ENCODE results near the gene EFCAB9.
"Not testable (repeated sequence)": the region's sequence is repeated elsewhere in the genome, so short reads cannot be mapped to it uniquely, and the experiment has no call there.

The EFCAB9 gene

DNA sequence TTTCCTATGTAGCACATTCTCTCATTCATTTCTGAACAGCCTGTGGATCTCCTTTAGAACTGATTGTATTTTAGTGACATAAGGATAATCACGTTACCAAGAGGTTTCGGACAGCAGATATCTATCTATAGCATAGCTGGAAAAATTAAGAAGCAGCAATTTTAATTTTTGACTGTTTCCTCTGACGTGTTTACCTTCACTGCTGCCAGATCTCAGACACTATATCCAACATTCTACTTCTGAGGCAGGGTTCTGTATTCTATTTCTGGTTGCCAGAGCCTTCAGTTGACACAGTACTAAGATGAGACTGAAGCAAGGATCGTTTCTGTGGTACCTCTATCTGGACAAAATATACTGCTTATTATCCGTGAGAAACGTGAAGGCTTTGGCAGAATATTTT, at the start of gene EFCAB9:
Gene EFCAB9 (plus strand): TSS at position 301 of the 400 bp plus-strand sequence. CDS start 1 bp downstream, at position 302.
- DNase-seq (ENCODE audit: low read depth in 2 of 2) = no peak

DNA sequence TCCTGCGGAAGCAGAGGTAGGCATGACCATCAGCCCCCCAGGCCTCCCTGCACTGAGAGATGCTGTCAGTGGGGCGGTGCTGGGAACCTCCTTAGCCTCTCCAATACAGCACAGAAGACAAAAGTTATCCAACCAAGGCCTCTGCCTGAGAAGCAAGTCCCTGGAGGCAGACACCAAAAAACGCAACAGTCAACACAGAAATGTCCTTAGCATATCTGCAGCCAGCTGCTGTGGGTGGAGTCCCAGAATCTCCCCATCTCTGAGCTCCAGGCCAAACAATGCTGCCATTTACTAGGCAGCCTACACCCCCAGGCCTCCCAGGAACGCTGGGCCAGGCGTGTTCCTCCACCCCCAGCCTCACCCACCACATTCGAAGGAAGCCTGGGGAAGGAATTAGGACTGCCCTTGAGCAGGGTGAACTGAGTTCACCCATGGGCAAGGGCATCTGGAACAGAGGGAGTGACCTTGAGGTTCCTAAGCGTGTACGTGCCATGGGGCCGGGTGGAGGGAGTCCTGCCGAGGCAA, 49.6 kb upstream of the EFCAB9 start:
- no peak for DNase-seq (ENCODE audit: low read depth in 2 of 2)

DNA sequence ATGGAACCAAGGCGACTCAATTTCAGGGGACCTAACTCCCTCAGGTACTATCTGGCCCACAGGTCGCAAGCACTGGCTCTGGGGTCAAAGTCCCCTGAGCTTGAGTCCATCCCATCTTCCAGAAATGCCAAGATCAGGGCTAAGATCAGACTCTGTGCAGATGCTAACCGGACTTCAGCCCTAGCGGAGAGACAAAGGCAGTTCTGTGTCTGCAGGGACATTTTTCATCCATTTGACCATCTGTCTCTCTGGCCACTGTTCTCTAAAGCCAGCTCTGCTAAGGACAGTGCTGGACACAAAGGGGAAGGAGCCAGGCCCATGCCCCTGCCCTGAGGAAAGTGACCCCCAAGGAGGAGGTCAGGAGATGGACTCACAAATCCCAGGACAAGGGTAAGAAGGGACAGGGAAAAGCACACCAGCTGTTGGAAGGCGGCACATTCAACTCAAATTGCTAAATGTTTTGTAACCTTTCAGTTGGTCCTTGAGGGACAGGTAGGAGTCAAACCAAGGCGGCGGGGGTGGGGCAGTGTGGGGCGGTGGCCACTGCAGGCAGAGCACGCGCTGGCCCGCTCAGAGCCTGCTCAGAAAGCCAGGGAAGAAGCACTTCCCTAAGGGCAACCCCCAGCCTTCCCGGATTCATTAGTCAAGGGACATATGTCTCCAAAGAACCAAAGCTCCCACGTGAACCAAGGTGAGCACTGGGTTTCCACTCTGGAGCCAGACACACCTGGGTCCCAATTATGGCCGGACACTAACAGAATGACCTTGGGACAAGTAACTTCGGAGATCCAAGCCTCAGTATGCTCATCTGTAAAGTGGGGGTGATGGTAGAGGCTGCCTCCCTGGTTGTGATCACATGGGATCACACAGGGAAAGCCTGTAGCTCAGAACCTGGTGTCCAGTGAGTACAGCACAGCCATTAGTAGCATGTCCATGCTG, 48.8 kb upstream of the EFCAB9 start:
- no peak for DNase-seq (ENCODE audit: low read depth in 2 of 2)

DNA sequence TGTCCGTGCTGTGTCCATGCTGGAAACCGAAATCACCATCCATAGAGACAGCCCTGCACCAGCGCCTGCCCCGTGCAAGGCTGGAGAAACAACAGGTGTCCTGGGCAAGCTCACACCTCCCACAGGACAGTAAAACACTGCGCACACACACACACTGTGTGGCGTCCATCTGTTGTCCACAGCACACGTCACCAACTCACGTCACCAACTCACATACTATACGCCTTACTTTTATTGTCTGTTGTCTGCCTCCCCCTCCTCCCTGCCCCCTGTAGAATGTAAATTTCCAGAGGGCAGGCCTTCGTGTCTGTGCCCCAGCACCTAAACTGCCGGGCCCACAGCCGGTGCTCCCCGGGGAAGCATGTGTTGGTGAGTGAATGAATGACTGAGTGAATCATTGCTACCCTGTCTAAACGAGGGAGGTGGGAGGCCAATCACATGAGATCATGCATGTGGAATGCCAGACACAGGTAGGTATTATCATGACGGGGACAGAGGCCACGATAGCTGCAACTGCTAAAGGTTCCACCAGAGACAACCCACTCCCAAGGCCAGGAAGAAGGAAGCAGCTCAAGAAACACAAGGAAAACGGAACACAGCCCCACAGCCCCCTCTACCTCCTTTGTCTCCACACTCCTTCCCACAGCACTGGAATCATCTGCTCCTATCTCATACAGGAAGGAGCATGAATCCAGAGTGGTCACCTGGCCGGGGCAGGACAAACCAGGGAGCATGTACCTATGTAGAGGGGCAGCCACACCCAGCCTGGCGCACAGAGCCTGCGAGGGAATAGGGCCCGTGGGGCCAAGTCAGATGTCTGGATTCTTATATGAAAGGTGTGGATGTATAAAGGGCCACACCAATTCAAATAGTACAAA, 47.9 kb upstream of the EFCAB9 start:
- DNase-seq (ENCODE audit: low read depth in 2 of 2) = no peak

DNA sequence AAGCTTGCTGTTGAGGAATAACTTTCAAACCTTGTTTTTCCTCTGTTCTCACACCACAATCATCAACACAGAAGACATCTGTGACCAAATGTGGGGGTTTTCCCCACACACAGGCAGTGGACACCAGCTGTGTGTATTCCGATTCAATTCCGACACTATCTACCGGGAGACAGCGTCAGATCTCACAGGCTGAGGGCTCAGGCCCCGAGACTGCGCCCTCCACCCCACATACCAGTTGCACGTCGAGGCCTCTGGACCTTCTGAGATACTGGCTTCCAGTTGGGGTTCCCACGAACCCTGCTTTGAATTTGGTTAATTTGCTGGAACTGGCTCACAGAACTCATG, 47.3 kb upstream of the EFCAB9 start:
- no peak for DNase-seq (ENCODE audit: low read depth in 2 of 2)

DNA sequence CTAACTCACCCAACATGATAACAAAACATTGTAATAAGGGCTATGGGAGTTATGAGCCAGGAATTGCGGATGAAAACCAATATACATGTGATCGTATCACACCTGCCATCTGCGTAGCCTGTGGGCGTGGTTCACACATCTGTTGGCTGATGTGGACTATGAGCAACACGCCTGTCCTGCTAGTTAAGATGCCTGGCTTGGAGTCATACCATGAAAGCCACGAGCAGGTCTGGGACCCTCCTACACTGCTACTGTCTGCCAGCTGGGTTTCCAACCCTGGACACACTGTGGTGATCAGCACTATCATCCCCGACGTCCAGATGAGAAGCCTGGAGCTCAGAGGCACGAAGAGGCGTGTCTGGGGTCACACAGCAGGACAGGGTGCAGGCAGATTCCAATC, 46.1 kb upstream of the EFCAB9 start:
- no peak for DNase-seq (ENCODE audit: low read depth in 2 of 2)

DNA sequence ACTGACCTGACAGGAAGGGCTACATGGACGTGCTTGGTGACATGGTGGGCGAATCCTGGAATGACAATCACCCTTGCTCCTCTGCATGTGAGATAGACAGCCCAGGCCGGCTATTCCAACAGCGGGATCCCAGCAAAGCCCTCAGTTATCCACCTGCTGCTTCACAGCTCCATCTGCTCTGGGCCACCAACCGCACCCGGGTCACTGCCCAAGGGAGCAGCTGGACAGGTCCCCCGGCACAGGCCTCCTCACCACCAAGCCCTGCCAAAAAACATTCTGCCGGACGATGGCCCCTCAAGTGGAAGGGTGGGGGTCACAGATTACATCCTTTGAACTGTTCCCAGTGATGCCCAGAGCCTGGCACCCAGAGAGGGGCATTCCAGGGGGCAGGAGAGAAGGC, 45.6 kb upstream of the EFCAB9 start:
- DNase-seq (ENCODE audit: low read depth in 2 of 2) = no peak

DNA sequence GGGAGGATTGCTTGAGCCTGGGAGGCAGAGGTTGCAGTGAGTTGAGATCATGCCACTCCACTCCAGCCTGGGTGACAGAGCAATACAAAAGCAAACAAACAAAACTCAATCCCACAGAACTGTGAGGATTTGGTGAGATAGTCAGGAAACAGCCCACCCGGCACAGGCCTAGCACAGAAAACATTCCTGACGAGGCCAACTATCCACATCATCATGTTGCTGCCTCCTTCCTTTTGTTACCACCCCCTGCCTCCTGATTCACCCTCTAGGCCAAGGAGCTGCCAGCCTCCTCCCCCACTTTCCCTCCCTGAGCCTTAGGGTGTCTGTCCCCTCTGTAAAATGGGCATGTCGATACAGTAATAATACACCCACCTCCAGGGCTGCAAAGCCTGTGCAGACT, 44.9 kb upstream of the EFCAB9 start:
- no peak for DNase-seq (ENCODE audit: low read depth in 2 of 2)

DNA sequence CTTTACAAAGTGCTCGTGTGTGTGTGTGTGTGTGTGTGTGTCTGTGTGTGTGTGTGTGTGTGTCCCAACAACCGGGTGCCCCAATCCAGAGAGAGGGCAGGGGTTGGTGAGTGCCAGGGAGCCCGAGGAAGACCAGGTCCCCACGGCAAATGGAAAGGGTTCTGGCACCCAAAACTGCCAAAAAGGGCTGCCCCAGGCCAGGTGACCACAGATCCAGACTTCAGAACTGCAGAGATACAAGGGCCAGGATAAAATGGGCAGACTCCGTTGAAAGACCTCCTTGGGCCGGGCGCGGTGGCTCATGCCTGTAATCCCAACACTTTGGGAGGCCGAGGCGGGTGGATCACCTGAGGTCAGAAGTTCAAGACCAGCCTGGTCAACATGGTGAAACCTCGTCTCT, 44.5 kb upstream of the EFCAB9 start:
- not testable (repeated sequence) for DNase-seq (ENCODE audit: low read depth in 2 of 2)

DNA sequence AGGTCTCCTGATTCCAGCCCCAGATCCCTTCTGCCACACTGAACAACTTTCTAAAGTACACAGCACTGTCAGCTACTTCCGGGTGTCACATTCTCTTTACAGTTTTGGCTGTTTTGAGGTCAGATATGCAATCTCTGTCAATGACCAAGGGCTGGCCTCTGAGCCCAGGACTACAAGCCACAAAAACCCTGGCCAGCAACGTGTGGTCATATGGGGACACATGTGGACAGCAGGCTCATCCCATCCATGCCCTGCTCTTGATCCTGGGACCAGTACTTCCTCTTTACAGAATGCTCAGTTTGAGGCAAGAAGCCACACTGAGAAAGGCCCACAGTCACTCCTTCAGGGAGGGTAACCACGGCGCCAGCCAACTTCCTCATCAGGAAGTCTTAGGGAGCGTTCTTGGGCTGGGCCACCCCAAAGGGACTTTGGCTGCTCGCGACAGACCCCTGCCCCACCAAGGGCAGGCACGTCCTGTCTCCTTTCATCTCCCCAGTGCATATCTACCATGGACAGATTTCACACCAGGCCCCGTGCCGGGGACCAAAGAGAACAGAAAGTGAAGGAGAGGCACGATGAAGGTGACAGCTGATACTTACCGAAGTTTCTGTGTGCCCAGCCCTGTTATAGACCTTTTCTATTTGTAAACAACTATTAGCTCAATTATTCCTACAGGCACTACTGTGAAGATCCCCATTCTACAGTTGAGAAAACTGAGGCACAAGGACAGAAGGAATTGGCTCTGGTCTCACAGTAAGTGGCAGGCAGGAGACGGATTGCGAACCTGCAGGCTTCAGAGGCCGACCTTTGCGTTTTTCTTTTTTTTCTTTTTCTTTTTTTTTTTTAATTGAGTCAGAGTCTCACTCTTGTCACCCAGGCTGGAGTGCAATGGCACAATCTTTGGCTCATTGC, 43.2 kb upstream of the EFCAB9 start:
- no peak for DNase-seq (ENCODE audit: low read depth in 2 of 2)

DNA sequence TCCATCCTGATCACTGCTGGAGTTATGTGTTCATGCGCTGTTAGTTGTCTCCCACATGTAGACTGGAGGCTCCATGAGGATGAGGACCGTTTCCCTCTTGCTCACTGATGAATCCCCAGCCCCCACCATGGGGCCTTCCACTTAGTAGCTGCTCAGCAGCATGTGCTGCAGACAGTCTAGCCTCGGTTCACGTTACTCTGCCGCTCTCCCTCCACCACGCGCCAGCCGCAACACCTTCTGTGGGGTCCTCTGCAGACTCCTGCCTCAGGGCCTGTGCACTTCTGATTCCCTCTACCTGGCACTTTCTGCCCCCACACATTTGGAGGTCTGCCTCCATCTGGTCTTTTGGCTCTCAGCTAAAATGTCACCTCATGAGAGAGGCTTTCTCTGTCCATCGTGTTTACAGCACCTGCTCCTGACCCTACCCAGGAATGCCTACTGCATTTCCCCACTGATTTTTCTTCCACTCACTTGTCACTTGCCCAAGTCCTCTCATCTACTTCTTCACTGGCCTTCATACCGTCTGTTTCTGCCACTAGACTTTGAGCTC, 42.2 kb upstream of the EFCAB9 start:
- DNase-seq (ENCODE audit: low read depth in 2 of 2) = no peak

DNA sequence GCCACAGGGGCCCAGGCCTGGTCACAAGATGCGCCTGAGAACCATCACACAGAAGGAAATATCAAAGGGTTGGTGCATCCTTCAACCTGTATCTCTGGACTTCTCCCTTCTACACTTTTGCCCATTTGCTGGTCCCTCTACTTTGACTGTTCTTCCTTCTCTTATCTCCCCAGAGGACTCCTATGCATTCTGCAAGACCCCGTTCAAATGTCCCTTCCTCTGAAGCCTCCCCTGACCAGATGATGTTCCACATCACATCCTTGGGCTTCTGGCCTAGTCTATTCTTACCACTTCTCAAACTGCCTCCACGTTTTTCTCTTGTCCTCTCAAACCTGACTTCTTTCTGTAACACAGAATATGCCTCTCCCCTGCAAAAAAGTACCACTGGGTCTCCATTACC, 40.3 kb upstream of the EFCAB9 start:
- no peak for DNase-seq (ENCODE audit: low read depth in 2 of 2)

DNA sequence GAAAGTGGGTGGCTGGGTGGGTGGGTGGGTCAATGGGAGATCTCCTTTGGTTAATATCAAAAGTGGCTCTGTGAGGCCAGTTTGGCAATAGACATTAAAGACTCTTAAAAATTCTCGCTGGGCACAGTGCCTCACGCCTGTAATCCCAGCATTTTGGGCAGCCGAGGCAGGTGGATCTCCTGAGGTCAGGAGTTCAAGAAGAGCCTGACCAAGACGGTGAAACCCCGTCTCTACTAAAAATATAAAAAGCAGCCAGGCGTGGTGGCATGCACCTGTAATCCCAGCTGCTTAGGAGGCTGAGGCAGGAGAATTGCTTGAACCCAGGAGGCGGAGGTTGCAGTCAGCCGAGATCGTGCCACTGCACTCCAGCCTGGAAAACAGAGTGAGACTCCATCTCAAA, 38.9 kb upstream of the EFCAB9 start:
- DNase-seq (ENCODE audit: low read depth in 2 of 2) = not testable (repeated sequence)

DNA sequence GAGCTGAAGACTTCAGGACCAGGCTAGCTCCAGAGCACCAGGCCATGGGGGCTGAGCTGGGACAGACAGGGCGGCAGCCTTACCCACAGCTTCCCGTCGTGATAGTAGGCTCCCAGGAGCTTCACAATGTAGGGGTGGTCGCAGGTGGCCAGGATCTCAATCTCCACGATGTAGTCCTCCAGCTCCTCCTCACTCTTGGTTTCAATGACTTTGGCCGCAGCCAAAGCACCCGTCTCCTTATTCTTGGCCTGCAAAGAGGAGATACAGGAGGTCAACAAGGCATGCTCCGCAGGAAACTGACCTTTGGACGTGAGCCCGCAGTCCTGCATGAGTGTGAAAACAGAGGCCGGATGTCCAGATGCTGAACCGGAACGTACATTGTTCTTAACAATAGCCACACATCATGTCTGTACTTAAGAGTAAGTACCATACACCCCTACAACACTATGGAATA, 37.4 kb upstream of the EFCAB9 start:
- no peak for DNase-seq (ENCODE audit: low read depth in 2 of 2)

DNA sequence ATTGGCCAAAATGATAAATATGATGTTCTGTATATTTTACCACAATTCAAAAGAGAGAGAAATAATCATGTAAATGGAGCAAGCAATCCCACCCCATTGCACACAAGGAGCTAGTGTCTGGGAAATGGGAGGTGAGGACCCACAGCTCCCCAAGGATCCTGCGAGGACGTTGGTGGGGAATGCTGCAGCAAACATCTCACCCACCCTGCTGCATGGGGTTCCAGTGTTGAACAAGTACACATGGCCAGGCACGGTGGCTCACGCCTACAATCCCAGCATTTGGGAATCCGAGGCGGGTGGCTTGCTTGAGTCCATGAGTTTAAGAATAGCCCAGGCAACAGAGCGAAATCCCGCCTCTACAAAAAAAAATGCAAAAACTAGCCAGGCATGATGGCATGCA, 35.0 kb upstream of the EFCAB9 start:
- DNase-seq (ENCODE audit: low read depth in 2 of 2) = no peak

DNA sequence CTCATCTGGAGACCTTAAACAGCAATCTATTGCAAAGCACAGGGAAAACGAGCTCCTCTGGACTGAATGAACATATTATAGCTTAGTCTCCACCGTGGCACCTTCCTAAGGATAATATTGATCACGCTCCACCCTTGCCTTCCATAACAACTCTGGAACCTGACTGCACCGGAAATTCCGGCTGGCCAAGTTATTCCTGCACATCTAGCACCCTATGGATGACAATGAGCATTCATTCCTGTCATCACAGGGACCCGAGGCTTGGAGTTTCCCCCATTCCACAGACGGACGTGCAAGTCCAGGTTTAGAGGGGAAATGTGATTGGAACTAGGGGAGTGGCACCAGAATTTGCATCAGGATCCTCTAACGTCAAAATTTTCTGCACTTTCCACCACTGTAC, 33.5 kb upstream of the EFCAB9 start:
- DNase-seq (ENCODE audit: low read depth in 2 of 2) = no peak

DNA sequence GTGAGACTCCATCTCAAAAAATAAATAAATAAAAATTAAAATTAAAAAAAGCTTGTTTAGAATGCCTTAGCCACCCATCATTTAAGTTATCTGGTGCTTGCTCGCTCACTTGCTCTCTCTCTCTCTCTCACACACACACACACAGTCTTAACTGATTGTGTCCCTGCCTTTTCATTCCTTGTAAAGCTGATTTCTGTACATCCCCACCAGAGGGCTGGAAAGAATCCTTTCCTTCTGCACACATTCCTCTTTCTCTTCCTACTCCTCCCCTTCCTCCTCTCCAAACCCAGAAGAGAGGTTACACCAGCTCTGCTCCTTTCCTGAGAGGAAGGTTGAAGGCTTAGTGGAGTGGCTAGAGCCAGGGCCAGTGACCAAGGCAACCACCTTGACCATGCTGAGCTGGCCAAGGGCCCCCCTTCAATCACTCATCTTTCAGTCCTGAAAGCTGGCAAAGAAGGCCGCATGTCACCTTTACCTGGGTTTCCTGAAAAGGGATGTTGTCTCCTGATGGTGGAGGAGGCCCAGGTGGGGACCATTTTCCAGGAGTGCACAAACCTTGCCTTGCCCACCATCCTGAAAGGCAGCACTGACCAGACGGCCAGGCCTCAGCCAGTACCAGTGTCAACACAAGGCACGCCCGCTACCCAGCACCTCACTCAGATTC, 31.5 kb upstream of the EFCAB9 start:
- no peak for DNase-seq (ENCODE audit: low read depth in 2 of 2)

DNA sequence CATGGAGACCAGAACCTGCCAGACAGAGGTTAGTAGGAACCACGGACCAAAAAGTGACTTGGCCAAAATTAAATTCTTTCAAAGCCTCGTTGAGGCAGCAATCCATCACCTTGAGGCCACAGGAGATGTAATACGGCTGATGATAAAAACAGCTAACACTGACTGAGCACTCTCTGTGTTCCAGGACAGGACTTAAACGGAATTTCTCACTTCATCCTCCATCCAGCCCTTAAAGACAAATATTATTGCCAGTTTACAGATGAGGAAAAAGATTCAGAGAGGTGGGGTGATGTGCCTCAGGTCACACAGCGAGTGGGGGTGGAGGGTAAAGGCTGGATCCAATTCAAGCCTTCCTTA, 31.0 kb upstream of the EFCAB9 start:
- DNase-seq (ENCODE audit: low read depth in 2 of 2) = no peak

DNA sequence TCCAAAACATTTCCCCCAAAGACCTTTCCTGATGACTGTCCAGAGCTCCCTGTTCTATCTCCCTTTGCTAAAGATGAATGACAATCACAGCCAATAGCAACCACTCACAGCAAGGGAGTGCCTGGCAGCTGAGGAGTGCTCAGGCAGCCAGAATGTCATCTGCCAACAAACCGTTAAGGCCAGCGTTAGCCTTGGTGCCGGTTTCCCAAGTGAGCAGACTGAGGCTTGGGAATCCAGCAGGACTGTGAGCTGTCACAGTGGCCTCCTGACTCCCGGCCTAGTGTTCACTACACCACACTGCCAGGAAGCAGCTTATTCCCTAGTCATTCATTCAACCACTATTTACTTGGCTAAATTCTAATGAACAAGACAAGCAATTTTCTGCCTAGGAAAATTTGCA, 30.6 kb upstream of the EFCAB9 start:
- DNase-seq (ENCODE audit: low read depth in 2 of 2) = no peak

DNA sequence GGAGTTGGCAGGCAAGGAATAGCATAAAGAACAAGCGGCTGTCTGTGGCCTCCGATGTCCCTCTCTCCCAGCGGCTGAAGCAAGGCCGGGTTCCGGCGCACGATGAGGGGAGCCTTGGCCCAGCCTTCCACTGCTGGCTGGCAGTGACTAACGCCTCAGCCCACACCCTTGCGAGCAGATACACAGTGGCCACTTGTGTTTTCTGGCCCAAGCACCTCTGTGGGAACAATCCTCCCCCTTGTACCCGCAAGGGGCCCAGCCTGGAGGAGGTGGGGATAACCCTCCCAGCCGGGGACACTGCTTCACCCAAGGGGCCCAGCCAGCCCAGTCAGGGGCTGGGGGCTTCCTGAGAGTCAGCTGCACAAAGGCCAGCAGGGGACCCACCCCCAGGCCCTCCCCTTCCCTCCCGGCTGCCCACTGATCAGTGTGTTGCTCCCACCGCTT, 29.2 kb upstream of the EFCAB9 start:
- no peak for DNase-seq (ENCODE audit: low read depth in 2 of 2)

DNA sequence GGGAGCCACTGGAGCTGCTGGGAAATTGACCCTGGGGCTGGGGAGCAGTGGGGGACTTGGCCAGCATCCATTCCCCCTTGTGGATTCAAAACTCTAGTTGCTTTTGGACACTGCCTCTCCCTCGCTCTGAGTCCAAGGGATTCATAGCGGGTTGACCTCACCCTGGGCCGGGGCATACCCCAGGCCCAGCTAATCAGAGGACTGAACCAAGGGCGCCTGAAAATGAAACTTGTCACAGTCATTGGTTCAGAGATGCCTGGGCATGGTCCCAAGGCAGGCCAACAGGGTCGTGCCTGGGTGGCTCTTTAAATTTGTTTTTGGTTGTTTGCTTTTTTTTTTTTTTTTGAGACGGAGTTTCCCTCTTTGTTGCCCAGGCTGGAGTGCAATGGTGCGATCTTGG, 28.5 kb upstream of the EFCAB9 start:
- no peak for DNase-seq (ENCODE audit: low read depth in 2 of 2)
